GM04503 (cell line): Measurements from ENCODE around the gene SNU13.
"Not testable (repeated sequence)": the region's sequence is repeated elsewhere in the genome, so short reads cannot be mapped to it uniquely, and the experiment has no call there.

ENCODE experiments used
- DNase-seq: peaks from one replicate; pipeline ENCODE4 v3.0.0-alpha.2; 2012; ENCODE audit warnings: low read depth

Gene SNU13

DNA sequence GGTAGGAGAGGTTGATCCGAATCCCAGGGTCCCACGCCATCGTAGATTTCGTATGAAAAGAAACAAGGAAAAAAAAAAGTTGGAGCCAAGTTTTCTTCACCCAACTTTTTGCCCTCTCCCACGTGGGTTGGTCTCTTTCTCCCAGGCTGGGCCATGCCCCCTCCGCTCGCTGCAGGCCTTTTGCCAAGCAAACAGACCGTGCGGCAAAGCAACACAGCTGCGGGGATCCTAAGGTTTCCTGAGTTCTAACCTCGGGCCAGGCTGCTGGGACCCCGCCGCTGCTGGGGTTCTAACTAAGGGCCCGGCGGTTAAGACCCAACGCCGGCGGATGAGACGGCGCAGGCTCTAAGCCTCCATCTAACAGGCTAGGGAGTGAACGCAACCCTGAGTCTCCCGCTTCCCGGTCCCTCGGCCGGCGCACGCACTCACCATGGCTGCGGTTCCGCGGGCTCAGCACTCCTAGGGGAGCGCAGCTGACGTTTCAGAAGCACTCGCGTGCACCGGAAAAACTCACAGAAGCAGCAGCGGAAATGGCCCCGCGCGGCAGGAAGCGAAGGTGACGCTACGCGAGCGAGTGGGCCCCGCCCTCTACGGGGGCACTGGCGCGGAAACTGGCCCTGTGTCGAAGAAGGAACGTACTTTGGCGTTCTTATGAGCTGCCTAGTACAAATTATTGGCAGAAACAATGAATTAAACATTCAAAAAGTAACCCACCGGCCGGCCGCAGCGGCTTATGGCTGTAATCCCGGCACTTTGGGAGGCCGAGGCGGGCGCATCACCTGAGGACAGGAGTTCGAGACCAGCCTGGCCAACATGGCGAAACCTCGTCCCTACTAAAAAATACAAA is at the start of gene SNU13:
SNU13 (minus strand) TSS at position 503 of the 847 bp plus-strand sequence; CDS start at position 432, 71 bp downstream.
- peak; percentile 64 for DNase-seq

- not testable (repeated sequence) for DNase-seq
Measured at GRCh38 chr22:41733241-41733640, 44.6 kb upstream of the SNU13 start.

GRCh38 chr22:41732096-41732772 is 43.6 kb upstream of the SNU13 start:
- no peak for DNase-seq

- DNase-seq: no peak
Measured at GRCh38 chr22:41731609-41732008, 42.9 kb upstream of the SNU13 start.

DNA sequence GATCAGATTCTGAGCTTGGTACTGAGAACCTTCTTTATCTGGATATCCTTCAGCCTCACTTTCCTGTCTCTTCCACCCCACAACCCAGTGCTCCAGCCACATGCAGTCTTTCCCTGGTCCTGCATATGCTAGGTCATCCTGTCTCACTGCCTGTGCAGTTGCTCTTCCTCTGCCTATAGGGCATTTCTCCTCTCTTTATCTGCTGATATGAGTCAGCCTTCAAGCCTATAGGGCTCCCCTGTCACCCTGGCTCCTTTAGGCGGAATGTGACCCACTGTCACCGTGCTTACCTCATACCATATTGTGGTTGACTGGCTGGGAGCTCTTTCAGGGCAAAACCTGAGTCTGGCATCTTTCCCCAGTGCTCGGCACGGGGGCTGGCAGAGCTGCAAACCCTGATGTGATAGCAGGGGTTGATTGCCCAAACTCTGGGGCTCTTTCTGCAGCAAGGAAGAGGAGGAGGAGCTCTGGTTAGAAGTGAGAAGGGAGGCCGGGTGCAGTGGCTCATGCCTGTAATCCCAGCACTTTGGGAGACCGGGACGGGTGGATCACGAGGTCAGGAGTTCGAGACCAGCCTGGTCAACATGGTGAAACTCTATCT is 36.9 kb upstream of the SNU13 start:
- no peak for DNase-seq

- DNase-seq: no peak
Measured at GRCh38 chr22:41722496-41722895, 33.8 kb upstream of the SNU13 start.

DNA sequence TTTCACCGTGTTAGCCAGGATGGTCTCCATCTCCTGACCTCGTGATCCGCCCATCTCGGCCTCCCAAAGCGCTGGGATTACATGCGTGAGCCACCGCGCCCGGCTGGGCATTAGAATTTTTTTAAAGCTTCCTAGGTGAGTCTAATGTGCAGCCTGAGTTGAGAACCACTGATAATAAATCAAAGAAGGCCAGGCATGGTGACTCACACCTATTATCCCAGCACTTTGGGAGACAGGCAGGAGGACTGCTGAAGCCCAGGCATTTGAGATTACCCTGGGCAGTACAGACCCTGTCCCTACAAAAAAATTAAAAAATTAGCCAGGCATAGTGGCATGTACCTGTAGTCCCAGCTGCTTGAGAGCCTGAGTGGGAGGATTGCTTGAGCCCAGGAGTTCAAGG is 24.3 kb upstream of the SNU13 start:
- DNase-seq: no peak

DNA sequence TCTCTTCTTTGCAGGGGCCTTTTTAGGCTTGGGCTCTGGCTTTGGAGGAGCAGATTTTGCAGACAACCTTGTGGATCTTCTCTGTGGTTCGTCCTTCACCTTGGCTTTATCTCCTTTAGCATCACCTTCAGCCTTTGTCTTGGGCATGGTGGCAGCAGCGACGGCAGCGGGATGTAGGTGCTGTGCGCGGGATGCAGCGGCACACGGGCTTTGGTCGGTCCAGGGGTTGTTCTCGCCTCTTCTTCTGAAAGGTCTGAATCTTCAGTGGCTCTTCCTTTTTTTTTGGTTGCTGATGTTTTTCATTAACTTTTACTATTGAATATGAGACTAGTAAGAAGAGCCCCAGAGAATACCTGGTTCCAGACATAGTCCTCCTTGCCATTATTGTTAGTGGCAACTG is 20.7 kb upstream of the SNU13 start:
- DNase-seq: no peak

DNA sequence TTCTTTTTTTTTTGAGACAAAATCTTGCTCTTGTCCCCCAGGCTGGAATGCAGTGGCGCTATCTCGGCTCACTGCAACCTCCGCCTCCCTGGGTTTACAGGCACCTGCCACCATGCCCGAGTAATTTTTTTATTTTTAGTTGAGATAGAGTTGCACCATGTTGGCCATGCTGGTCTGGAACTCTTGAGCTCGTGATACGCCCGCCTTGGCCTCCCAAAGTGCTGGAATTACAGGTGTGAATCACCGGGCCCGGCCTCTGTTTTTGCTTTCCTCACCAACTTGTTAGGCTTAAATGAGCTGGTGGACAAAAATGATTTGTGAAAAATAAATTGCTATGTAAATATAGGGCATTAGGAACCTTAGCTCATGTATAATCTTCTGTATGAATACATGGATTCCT is 14.1 kb upstream of the SNU13 start:
- DNase-seq: no peak

DNA sequence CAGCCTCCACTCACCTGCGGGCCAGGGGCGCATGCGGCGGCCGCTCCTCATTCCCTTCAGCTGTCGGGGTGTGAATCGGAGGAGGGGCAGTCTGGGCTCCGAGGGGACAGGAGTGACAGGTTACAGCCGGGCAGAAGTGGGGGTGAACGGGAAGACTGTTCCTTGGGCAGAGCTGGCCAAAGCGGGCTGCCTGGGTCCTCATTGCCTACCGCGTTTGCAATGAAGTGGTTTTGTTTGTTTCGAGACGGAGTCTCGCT is 11.4 kb upstream of the SNU13 start:
- no peak for DNase-seq

DNA sequence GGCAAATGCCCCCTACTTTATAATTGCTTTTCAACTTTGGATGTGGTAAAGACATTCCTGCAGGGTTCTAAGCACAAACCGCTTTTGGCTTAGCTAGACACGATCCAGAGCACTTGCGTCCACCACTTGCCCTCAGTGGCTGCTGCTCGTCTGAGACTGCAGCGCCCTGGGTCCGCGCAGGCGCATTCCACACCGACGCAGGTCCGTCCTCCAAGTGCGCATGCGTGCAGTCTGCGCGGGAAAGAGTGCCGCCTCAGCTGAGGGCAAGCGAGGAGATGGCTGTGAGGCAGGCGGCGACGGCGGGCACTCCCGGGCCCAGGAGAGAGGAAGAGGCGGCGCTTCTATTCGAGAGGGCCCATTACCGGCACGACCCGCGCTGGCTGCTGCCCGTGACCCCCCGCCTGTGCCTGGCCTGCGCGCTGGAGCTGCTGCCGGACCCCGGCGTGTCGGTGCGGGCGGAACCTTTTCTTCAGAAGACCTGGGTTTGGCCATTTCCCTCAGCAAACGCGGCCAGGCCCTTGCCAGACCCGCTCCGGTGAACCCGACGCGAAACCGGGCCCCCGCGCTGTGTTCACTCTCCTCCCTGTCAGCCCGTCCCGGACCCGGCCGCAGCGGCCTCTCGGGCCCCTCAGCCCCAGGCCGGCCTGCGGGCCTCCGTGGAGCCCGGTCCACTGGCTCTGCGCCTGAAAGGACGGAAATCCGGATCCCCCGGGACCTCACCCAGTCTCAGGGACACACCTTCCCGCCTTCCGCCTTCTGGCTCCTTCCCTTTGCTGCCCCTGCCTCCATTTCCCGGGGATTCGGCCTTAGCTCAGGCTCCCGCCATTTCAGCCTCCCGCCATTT is 10.8 kb upstream of the SNU13 start, which contains the start of gene MEI1:
MEI1 (plus strand) TSS at position 240 of the 844 bp plus-strand sequence; CDS start at position 276, 36 bp downstream.
- no peak for DNase-seq

GRCh38 chr22:41697126-41697775 is 8.6 kb upstream of the SNU13 start:
- DNase-seq: peak; percentile 31

DNA sequence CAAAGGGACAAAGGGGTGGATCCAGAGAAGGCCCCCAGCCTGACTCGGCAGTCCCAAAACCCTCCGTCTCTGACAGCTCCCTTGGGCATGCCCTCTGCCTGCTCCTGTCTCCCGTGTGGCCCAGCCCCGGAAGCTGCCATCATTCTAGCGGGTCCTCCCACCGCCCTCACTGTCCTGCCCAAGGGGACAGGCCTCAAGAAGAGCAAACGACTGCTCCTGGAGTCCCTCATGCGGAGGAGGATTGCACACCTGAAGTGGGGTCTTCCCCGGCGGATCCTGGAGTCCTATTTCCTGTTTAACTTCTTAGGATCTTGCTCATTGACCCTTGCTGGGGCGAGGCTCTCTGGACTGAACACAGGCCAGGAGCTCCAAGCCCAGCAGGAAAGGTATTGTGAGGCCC is 8.0 kb upstream of the SNU13 start:
- no peak for DNase-seq

DNA sequence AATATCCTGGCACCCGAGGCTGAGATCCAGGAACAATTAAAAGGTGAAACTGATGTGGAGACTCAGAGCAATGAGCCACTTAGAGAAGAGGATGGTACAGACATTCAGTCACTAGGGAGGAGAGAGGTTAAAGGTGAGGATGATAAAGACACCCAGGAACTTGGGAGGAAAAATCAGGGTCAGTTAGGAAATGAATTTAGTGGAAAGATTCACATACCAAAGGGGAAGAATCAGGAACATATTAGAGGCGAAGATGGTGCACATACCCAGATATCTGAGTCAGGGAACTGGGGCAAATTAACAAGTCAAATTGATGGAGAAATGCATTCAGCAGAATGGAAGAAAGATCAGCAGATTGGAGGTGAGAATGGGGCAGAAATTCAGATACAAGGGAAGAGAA is 6.5 kb upstream of the SNU13 start:
- no peak for DNase-seq

DNA sequence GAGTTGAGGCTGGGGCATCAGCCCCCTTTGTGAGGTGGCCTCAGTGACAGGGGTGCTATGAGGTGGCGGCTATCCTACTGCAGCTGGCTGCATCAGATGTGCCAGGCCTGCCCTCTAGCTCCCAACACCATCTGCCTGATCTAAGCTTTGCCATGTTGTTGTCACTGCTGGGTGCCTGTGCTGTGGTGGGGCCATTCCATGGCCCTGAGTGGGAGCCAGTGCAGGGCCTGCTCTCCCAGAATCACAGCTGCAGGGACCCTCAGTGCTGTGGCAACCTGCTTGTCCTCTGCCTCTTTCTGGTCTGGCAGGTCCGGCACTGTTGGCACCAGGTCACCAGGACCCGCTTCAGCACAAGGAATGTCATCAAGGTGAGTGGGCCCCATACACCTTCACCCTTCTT is 1.8 kb upstream of the SNU13 start:
- no peak for DNase-seq

- no peak for DNase-seq
Measured at GRCh38 chr22:41687901-41688364, 734 bp downstream of the SNU13 start.

GRCh38 chr22:41686890-41687289 is 1.8 kb downstream of the SNU13 start:
- not testable (repeated sequence) for DNase-seq

- DNase-seq: no peak
Measured at GRCh38 chr22:41684194-41684593, 4.5 kb downstream of the SNU13 start.

- DNase-seq: no peak
Measured at GRCh38 chr22:41683616-41684015, 5.1 kb downstream of the SNU13 start.

GRCh38 chr22:41683052-41683451 is 5.6 kb downstream of the SNU13 start:
- no peak for DNase-seq

DNA sequence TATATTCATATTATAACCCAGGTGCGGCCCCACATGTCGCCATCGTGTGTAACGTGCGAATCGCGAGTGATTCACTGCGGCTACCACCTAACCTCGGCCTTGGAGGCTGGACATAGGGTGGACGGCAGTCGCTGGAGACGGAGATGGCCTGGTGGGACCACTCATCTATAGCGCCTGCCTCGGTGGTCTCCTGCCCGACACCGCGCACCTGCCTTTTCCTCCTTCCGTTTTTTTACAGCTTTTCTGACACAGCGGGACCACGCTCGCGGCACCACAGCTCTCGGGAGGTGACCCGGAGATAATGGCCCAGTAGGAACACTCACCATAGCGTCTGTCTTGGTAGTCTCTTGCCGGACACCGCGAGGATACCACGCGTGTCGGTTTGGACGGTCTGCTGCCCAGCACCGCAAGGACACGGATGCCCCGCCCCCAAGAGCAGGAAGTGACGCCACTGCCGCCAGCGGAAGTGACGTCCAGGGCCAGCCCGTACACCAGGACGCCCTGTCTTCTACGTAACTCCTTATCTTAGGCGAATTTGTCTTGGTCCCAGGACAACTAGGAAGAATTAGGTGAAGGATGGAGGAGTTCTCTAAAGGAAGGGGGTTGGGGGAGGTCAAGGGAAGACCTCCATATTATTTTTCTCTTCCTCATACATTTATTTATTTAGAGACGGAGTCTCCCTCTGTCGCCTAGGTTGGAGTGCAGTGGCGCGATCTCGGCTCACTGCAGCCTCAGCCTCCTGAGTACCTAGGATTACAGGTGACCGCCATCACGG is 6.4 kb downstream of the SNU13 start:
- no peak for DNase-seq
